ENCODE measurements around the gene FOXA2.

The FOXA2 gene

GRCh38 chr20:22536141-22536828 lies 48.1 kb downstream of the FOXA2 start:
- DNase-seq, result no peak

- no peak for DNase-seq
Measured at GRCh38 chr20:22535483-22535882, 48.9 kb downstream of the FOXA2 start.

DNA sequence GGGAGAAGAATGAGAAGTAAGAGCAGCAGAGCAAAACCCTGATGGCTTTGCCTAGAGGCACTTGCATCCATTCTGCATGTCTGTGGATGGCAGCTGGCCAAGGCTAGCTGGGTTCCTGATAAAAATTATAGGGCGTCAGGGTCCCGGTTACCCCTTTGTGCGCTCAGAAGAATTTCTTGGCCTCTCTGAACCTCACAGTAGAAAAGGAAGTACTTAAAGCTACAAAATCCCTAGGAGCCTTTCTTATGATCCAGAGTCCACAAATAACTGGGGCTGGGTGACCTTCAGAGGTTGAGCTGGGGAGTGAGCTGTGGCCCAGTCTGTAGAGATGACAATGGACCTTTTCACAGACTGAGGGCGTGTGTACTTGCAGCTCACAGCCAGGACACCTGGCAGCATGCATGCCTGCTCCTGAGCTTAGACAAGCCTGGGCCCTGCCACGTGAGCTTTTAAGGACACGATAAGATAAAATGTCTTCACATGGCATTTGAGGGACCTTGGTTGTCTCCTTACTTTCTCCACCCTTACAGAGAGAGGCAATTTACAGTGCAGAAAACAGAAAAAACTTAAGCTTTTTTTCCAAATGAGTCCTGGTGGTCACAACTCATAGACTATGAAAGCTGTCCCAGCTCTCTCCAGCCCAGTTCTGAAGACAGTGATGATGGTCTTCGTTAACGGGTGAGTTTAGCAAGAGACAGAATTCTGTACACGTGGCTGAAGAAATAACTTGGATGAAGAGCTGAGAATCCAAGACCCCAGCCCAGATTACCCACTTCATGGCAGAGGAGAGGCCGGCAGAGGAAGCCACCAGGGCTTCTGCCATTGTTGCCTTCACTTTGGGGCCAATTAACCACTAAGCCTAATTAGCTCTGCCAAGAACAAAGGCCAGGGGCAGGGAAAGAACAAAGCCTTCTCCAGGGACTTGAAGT lies 50.3 kb downstream of the FOXA2 start:
- DNase-seq, result no peak

DNA sequence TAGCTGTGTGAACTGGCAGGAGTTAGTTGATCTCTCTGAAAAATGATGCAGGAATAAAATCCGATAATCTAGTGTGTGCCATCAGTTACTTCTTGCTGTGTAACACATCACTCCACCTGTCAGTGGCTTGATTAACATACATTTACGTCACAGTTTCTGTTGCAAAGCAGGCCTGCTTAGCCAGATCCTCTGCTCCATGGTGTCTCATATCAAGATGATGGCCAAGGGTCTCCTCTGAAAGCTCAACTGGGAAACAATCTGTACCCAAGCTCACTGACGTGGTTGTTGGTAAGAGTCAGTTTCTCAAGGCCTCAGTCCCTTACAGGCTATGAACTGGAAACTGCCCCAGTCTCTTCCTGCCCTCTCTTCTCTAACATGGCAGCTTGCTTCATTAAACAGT lies 51.8 kb downstream of the FOXA2 start:
- no peak for DNase-seq

- DNase-seq, result no peak
Measured at GRCh38 chr20:22531756-22532155, 52.6 kb downstream of the FOXA2 start.

GRCh38 chr20:22531056-22531615 lies 53.2 kb downstream of the FOXA2 start:
- DNase-seq, result no peak

Data from cortex of kidney (tissue), 1 donor.